ENCODE results near the gene PM20D2.
A peak's percentile ranks its signal among the peaks of the same experiment; 100 is the strongest.

Gene PM20D2

GRCh38 chr6:89146718-89147700 is 1.2 kb downstream of the PM20D2 start:
- ATAC-seq = peak; percentile 53
- TF ChIP-seq ZNF8 (CRISPR knock-in tag; IDR thresholded peaks at IDR 0.05) = no peak
- no peak for TF ChIP-seq OSR1 (CRISPR knock-in tag; IDR thresholded peaks at IDR 0.05)
- TF ChIP-seq TSHZ2 (CRISPR knock-in tag; IDR thresholded peaks at IDR 0.05) = no peak
- no peak for TF ChIP-seq PPARA (CRISPR knock-in tag; IDR thresholded peaks at IDR 0.05; ENCODE audit: borderline replicate concordance)
- TF ChIP-seq ISL1 (CRISPR knock-in tag; IDR thresholded peaks at IDR 0.05) = no peak
- no peak for TF ChIP-seq PATZ1 (CRISPR knock-in tag; IDR thresholded peaks at IDR 0.05; ENCODE audit: borderline replicate concordance)
- TF ChIP-seq ZC3H10 (CRISPR knock-in tag; IDR thresholded peaks at IDR 0.05) = no peak
- no peak for TF ChIP-seq TCF4 (CRISPR knock-in tag; IDR thresholded peaks at IDR 0.05; ENCODE audit: borderline replicate concordance)

- TF ChIP-seq ZC3H10 (CRISPR knock-in tag; IDR thresholded peaks at IDR 0.05) (no peak), POU6F1 (CRISPR knock-in tag; IDR thresholded peaks at IDR 0.05; ENCODE audit: borderline replicate concordance, low read depth) (no peak)
- ATAC-seq = no peak
Measured at GRCh38 chr6:89148016-89148750, 2.3 kb downstream of the PM20D2 start.

GRCh38 chr6:89154131-89154530 is 8.3 kb downstream of the PM20D2 start:
- no peak for TF ChIP-seq TCF4 (CRISPR knock-in tag; IDR thresholded peaks at IDR 0.05; ENCODE audit: borderline replicate concordance)
- TF ChIP-seq ZFP3 (CRISPR knock-in tag; IDR thresholded peaks at IDR 0.05) = no peak
- TF ChIP-seq CREB5 (CRISPR knock-in tag; IDR thresholded peaks at IDR 0.05; ENCODE audit: low read depth) = no peak
- no peak for TF ChIP-seq GLIS3 (CRISPR knock-in tag; IDR thresholded peaks at IDR 0.05)
- TF ChIP-seq CSDC2 (CRISPR knock-in tag; IDR thresholded peaks at IDR 0.05) = no peak
- TF ChIP-seq ZNF70 (CRISPR knock-in tag; IDR thresholded peaks at IDR 0.05) = no peak
- TF ChIP-seq CSRNP3 (CRISPR knock-in tag; IDR thresholded peaks at IDR 0.05) = no peak
- TF ChIP-seq TSHZ2 (CRISPR knock-in tag; IDR thresholded peaks at IDR 0.05) = no peak
- TF ChIP-seq BACH2 (CRISPR knock-in tag; IDR thresholded peaks at IDR 0.05; ENCODE audit: borderline replicate concordance) = no peak
- TF ChIP-seq ZFP30 (CRISPR knock-in tag; IDR thresholded peaks at IDR 0.05) = no peak
- TF ChIP-seq PATZ1 (CRISPR knock-in tag; IDR thresholded peaks at IDR 0.05; ENCODE audit: borderline replicate concordance) = no peak
- no peak for TF ChIP-seq ZNF565 (CRISPR knock-in tag; conservative IDR thresholded peaks at IDR 0.05; ENCODE audit: low read depth)
- TF ChIP-seq ARNTL (CRISPR knock-in tag; IDR thresholded peaks at IDR 0.05; ENCODE audit: borderline replicate concordance, low read depth) = no peak
- TF ChIP-seq PPARA (CRISPR knock-in tag; IDR thresholded peaks at IDR 0.05; ENCODE audit: borderline replicate concordance) = no peak
- TF ChIP-seq ISL1 (CRISPR knock-in tag; IDR thresholded peaks at IDR 0.05) = no peak
- no peak for TF ChIP-seq ZC3H10 (CRISPR knock-in tag; IDR thresholded peaks at IDR 0.05)
- ATAC-seq = no peak

Data from SK-N-SH treated with all-trans-retinoic acid at 6 μM for 48 hours (cell line).